K562 (cell line): ENCODE measurements around the gene TULP4. TPM values are rescaled to one million over a fixed set of nuclear protein-coding genes. Genes with fewer than 3 reads are reported as not detected.

ENCODE experiments used
- ATAC-seq: fragments of 200-7000 bp; cut with Tn5 transposase; 3 replicates; pipeline ENCODE4 v1.9.1; 2020; ENCODE audit warnings: moderate library complexity
- BruUV-seq: library from RNA; stranded (reverse); fragments of 400-500 nt; replicated peaks from 2 replicates; lab custom pipeline; 2021; lab: Mats Ljungman, UMichigan
- CTCF ChIA-PET: fragments of 300-600 bp; formaldehyde crosslinking; extraction: SDS; loops from one replicate; lab custom pipeline; 2021; ENCODE audit warnings: low intra/inter-chr PET ratio; lab: Yijun Ruan, JAX
- POLR2A ChIA-PET: fragments of 300-600, 350-650 bp; sonication (Branson Sonifier 250); formaldehyde crosslinking; extraction: SDS; loops from one replicate; lab custom pipeline; 2021; ENCODE audit warnings: antibody characterized with exemption, inconsistent platforms; lab: Yijun Ruan, JAX
- DNase-seq, 4 experiments: peaks; one replicate each; pipeline versions ENCODE4 v3.0.0 to v3.0.0-alpha.2; 2011 to 2018; ENCODE audit warnings: low spot score in 3 of 4, mixed read lengths in 3 of 4; ENCODE audit errors: extremely low read depth in 1 of 4
- FAIRE-seq: peaks from 2 replicates; lab custom pipeline; 2011; peaks lifted over from hg19 to GRCh38; lab: Jason Lieb, UNC
- H2AFZ ChIP-seq: 2 replicates; pipeline ENCODE4 v1.6.0; 2011; ENCODE audit warnings: low read depth, low read length, control low read depth, inconsistent platforms
- H3K27ac ChIP-seq: fragments of 200-600 bp; 3 replicates; pipeline ENCODE4 v1.8.0; 2011; ENCODE audit warnings: low read depth, mild to moderate bottlenecking, control low read depth, inconsistent platforms, low read length, moderate library complexity, mixed read lengths; ENCODE audit errors: extremely low read depth
- H3K27me3 ChIP-seq, 2 experiments: fragments of 300-600 bp in 1 of 2; 2 replicates in 1 of 2; 3 replicates in 1 of 2; pipeline versions ENCODE4 v1.6.0 to v1.8.0; 2011; ENCODE audit warnings: inconsistent platforms in 2 of 2, low read length in 2 of 2, mild to moderate bottlenecking in 1 of 2, mixed read lengths in 1 of 2, moderate library complexity in 1 of 2; ENCODE audit not compliant: control insufficient read depth in 2 of 2, insufficient read depth in 2 of 2
- H3K36me3 ChIP-seq: fragments of 300-600 bp; 3 replicates; pipeline ENCODE4 v1.8.0; 2011; ENCODE audit warnings: mild to moderate bottlenecking, low read length, inconsistent platforms; ENCODE audit not compliant: control insufficient read depth, insufficient read depth
- H3K4me1 ChIP-seq, 2 experiments: fragments of 200-600 bp in 1 of 2; replicated peaks in 1 of 2; 2 replicates in 1 of 2; 3 replicates in 1 of 2; pipeline versions ENCODE4 v1.5.1 to v1.8.0; 2011; ENCODE audit warnings: inconsistent platforms in 2 of 2, low read length in 2 of 2, mild to moderate bottlenecking in 1 of 2, mixed read lengths in 1 of 2, moderate library complexity in 1 of 2; ENCODE audit not compliant: control insufficient read depth in 2 of 2, insufficient read depth in 2 of 2
- H3K4me2 ChIP-seq: 2 replicates; pipeline ENCODE4 v1.6.1; 2011; ENCODE audit warnings: low read length, control low read depth, inconsistent platforms, mixed read lengths; ENCODE audit not compliant: insufficient read depth
- H3K4me3 ChIP-seq: fragments of 200-600 bp; sonication (generic), shearing (Covaris generic); 2 replicates; pipeline ENCODE4 v1.5.1; 2016; ENCODE audit warnings: control low read depth, inconsistent platforms
- H3K79me2 ChIP-seq: fragments of 200-600 bp; 3 replicates; pipeline ENCODE4 v1.8.0; 2011; ENCODE audit warnings: low read length, inconsistent platforms; ENCODE audit not compliant: control insufficient read depth, insufficient read depth
- H3K9ac ChIP-seq, 2 experiments: 2 replicates each; pipeline versions ENCODE4 v1.6.0 to v1.6.1; 2011; ENCODE audit warnings: low read depth in 2 of 2, low read length in 2 of 2, control low read depth in 1 of 2, inconsistent platforms in 1 of 2, mild to moderate bottlenecking in 1 of 2, mixed read lengths in 1 of 2; ENCODE audit not compliant: insufficient read depth in 1 of 2
- H3K9me1 ChIP-seq: one replicate; pipeline ENCODE4 v1.6.0; 2011; ENCODE audit warnings: inconsistent platforms, mild to moderate bottlenecking, low read length, moderate library complexity; ENCODE audit not compliant: control insufficient read depth, insufficient read depth
- H3K9me3 ChIP-seq: replicated peaks from 2 replicates; pipeline ENCODE4 v1.5.1; 2011; ENCODE audit warnings: low read depth, low read length, inconsistent platforms; ENCODE audit not compliant: control insufficient read depth, insufficient read depth
- H4K20me1 ChIP-seq: replicated peaks from 2 replicates; pipeline ENCODE4 v1.6.1; 2011; ENCODE audit warnings: low read length, inconsistent platforms, mixed read lengths; ENCODE audit not compliant: control insufficient read depth, insufficient read depth
- E2F3 ChIP-seq: fragments of 250-450 bp; sonication (Bioruptor Pico); IDR thresholded peaks from 2 replicates; pipeline ENCODE4 v1.4.0; 2020; ENCODE audit warnings: mild to moderate bottlenecking
- EP300 ChIP-seq: IDR thresholded peaks from 2 replicates; pipeline ENCODE4 v1.6.1; 2012; ENCODE audit warnings: low read length, improper control_type of control experiment
- ETV1 ChIP-seq: fragments of 450-650 bp; conservative IDR thresholded peaks from 2 replicates; pipeline ENCODE4 v1.6.1; 2016; ENCODE audit warnings: missing genetic modification characterization, control low read depth, low read depth, missing compliant biosample characterization
- KAT7 ChIP-seq: sonication (generic); formaldehyde crosslinking; IDR thresholded peaks from 2 replicates; pipeline ENCODE4 v1.8.0; 2022; ENCODE audit warnings: missing genetic modification reagents, mild to moderate bottlenecking, borderline replicate concordance
- NFATC3 ChIP-seq: fragments of 450-650 bp; IDR thresholded peaks from 2 replicates; pipeline ENCODE4 v1.6.1; 2017; ENCODE audit warnings: mild to moderate bottlenecking
- PHB ChIP-seq: fragments of 250-450 bp; sonication (Bioruptor Pico); IDR thresholded peaks from 2 replicates; pipeline ENCODE4 v1.5.0; 2021
- POLR3A ChIP-seq: IDR thresholded peaks from 2 replicates; pipeline ENCODE4 v1.6.1; 2011; ENCODE audit warnings: borderline replicate concordance, mild to moderate bottlenecking, moderate library complexity; ENCODE audit not compliant: insufficient read length, insufficient read depth; ENCODE audit errors: extremely low read depth
- SMARCA5 ChIP-seq: fragments of 450-650 bp; IDR thresholded peaks from 2 replicates; pipeline ENCODE4 v1.6.1; 2016
- ZBTB17 ChIP-seq: fragments of 450-650 bp; formaldehyde crosslinking; IDR thresholded peaks from 2 replicates; pipeline ENCODE4 v1.4.0; 2020; ENCODE audit warnings: mild to moderate bottlenecking
- ZNF668 ChIP-seq: fragments of 250-450 bp; sonication (Bioruptor Pico); IDR thresholded peaks from 2 replicates; pipeline ENCODE4 v1.8.0; 2022; ENCODE audit warnings: mild to moderate bottlenecking, inconsistent platforms
- WGBS: fragments of 100-300 bp; shearing (Covaris generic); methylation state at CpG from one replicate; pipeline ENCODE4 v1.1.6; 2016; ENCODE audit warnings: low coverage, mixed read lengths; ENCODE audit not compliant: insufficient coverage; ENCODE audit errors: missing lambda C conversion rate; 5-methylcytosine and 5-hydroxymethylcytosine counted together
- in situ Hi-C: fragments of 300-500 bp; cut with MboI; formaldehyde crosslinking; loops from 4 replicates; pipeline ENCODE4 v1.15.0; 2018; ENCODE audit warnings: inconsistent platforms, mixed read lengths
- intact Hi-C: fragments of 100-400 bp; cut with micrococcal nuclease; formaldehyde crosslinking; loops from 2 replicates; pipeline ENCODE4 v1.14.2; 2022
- polyA plus RNA-seq, 8 experiments: library from polyadenylated mRNA; depleted of rRNA in 4 of 8; stranded (reverse) in 5 of 8; unstranded in 3 of 8; fragments of >200 nt; fragmentation: Nextera tagmentation in 2 of 8; fragmentation: Illumina TruSeq in 1 of 8; extraction: Ambion mirVana in 2 of 8; extraction: Trizol in 1 of 8; gene quantifications; 2 replicates each; pipeline versions ENCODE4 v1.2.1 to v1.2.3, GENCODE V29; 2011 to 2014; ENCODE audit warnings: inconsistent platforms in 1 of 8, missing spikeins in 1 of 8
- total RNA-seq, 7 experiments: library from RNA; depleted of rRNA in 6 of 7; stranded (reverse); fragments of >200 nt in 6 of 7; fragmentation: Illumina TruSeq in 2 of 7; extraction: Trizol in 2 of 7; gene quantifications; 2 replicates each; pipeline versions ENCODE4 v1.2.1 to v1.2.3, GENCODE V29; 2011 to 2021; ENCODE audit warnings: low replicate concordance in 1 of 7
- TF ChIP-seq, protein P1 (sequence below): fragments of 450-650 bp; IDR thresholded peaks from 2 replicates; pipeline ENCODE4 v1.7.1; 2018; ENCODE audit warnings: mild to moderate bottlenecking, low read depth; ENCODE audit not compliant: partially characterized antibody

TULP4 gene
- total and polyA plus RNA-seq, 9 of the 15 experiments (the other 6 are each of a cell fraction or from before 2014, with no cell fraction given), result 1.2 to 50.4 (median 11.0) TPM

- no peak for FAIRE-seq
- no peak overlapping the region for H2AFZ ChIP-seq
- H3K4me2 ChIP-seq, result no peak overlapping the region
- TF ChIP-seq PHB, result no peak
- no peak for DNase-seq
- H3K27me3 ChIP-seq, result no peaks in the 10 kb centered on the region
- H3K9me3 ChIP-seq, result no peaks in the 10 kb centered on the region
- BruUV-seq, result no TSS peak
- no peak overlapping the region for H3K27ac ChIP-seq
- H3K4me1 ChIP-seq, result no peaks in the 10 kb centered on the region
- ChIA-PET CTCF (no interaction called here), POLR2A (interaction anchor here (0.6 to 0.8 kb wide), 4 partner anchors 15 to 607 kb away, joined by 3 read pairs; no protein-coding TSS in a partner anchor)
- intact Hi-C loops (no loop called here), in situ Hi-C loops (no loop called here)
- H3K4me3 ChIP-seq, result no peak overlapping the region
- WGBS, result 73% methylated on average over 4 of the region's 4 CpGs
- H3K9ac ChIP-seq, result no peak overlapping the region
- no peaks in the 10 kb centered on the region for H3K79me2 ChIP-seq
- no peaks in the 10 kb centered on the region for H3K9me1 ChIP-seq
- peaks cover 18% of the 10 kb centered on the region; the same call in 1 of the 3 replicates for H3K36me3 ChIP-seq
- H4K20me1 ChIP-seq, result no peaks in the 10 kb centered on the region
- ATAC-seq, result no peak; the same call in 2 of the 3 replicates
Measured at GRCh38 chr6:158416883-158417759, 104.9 kb downstream of the TULP4 start.

GRCh38 chr6:158417760-158418098 lies 105.5 kb downstream of the TULP4 start:
- Histone ChIP-seq H2AFZ (no peak overlapping the region), H3K4me3 (no peak overlapping the region), H4K20me1 (no peaks in the 10 kb centered on the region), H3K9me1 (no peaks in the 10 kb centered on the region), H3K9me3 (no peaks in the 10 kb centered on the region), H3K9ac (no peak overlapping the region), H3K27ac (no peak overlapping the region), H3K36me3 (peaks cover 18% of the 10 kb centered on the region; the same call in 1 of the 3 replicates), H3K4me1 (no peaks in the 10 kb centered on the region), H3K79me2 (no peaks in the 10 kb centered on the region), H3K27me3 (no peaks in the 10 kb centered on the region), H3K4me2 (no peak overlapping the region)
- in situ Hi-C loops, result no loop called here
- WGBS, result 93% methylated on average over 1 of the region's 1 CpG
- no peak for FAIRE-seq
- ChIA-PET POLR2A (interaction anchor here (0.7 kb wide), 1 partner anchor 353 kb away, joined by 3 read pairs; no protein-coding TSS in a partner anchor), CTCF (no interaction called here)
- no peak for ATAC-seq
- DNase-seq, result no peak
- no TSS peak for BruUV-seq
- intact Hi-C loops, result no loop called here
- TF ChIP-seq, protein P1, sequence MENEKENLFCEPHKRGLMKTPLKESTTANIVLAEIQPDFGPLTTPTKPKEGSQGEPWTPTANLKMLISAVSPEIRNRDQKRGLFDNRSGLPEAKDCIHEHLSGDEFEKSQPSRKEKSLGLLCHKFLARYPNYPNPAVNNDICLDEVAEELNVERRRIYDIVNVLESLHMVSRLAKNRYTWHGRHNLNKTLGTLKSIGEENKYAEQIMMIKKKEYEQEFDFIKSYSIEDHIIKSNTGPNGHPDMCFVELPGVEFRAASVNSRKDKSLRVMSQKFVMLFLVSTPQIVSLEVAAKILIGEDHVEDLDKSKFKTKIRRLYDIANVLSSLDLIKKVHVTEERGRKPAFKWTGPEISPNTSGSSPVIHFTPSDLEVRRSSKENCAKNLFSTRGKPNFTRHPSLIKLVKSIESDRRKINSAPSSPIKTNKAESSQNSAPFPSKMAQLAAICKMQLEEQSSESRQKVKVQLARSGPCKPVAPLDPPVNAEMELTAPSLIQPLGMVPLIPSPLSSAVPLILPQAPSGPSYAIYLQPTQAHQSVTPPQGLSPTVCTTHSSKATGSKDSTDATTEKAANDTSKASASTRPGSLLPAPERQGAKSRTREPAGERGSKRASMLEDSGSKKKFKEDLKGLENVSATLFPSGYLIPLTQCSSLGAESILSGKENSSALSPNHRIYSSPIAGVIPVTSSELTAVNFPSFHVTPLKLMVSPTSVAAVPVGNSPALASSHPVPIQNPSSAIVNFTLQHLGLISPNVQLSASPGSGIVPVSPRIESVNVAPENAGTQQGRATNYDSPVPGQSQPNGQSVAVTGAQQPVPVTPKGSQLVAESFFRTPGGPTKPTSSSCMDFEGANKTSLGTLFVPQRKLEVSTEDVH, result no peak
- TF ChIP-seq E2F3 (CRISPR knock-in tag) (no peak), KAT7 (CRISPR knock-in tag) (no peak), EP300 (no peak), ZNF668 (CRISPR knock-in tag) (no peak), POLR3A (no peak), ETV1 (tag) (no peak), SMARCA5 (no peak), ZBTB17 (no peak), NFATC3 (no peak)
